HG03060 (cell line): ENCODE data around the gene MGLL.

Source experiments
- ATAC-seq: cut with Tn5 transposase; IDR thresholded peaks from one replicate; pipeline ENCODE4 v1.9.1; 2021; ENCODE audit warnings: low read depth, moderate number of reproducible peaks; ENCODE audit not compliant: unreplicated experiment

Gene MGLL

GRCh38 chr3:127815001-127815400 lies 7.3 kb downstream of the MGLL start:
- no peak for ATAC-seq

GRCh38 chr3:127814325-127814781 lies 8.0 kb downstream of the MGLL start:
- no peak for ATAC-seq

- no peak for ATAC-seq
Observed at GRCh38 chr3:127812151-127812550, 10.2 kb downstream of the MGLL start.

- ATAC-seq: no peak
Observed at GRCh38 chr3:127811717-127812116, 10.6 kb downstream of the MGLL start.

- no peak for ATAC-seq
Observed at GRCh38 chr3:127809611-127810010, 12.7 kb downstream of the MGLL start.

GRCh38 chr3:127809211-127809610 lies 13.1 kb downstream of the MGLL start:
- no peak for ATAC-seq

GRCh38 chr3:127808197-127808596 lies 14.1 kb downstream of the MGLL start:
- no peak for ATAC-seq

GRCh38 chr3:127805026-127805753 lies 17.1 kb downstream of the MGLL start:
- ATAC-seq: no peak

GRCh38 chr3:127804141-127804540 lies 18.2 kb downstream of the MGLL start:
- ATAC-seq: no peak

- ATAC-seq: no peak
Observed at GRCh38 chr3:127803619-127804018, 18.7 kb downstream of the MGLL start.

GRCh38 chr3:127802606-127803005 lies 19.7 kb downstream of the MGLL start:
- ATAC-seq: no peak

GRCh38 chr3:127801731-127802313 lies 20.5 kb downstream of the MGLL start:
- ATAC-seq: no peak

- ATAC-seq: no peak
Observed at GRCh38 chr3:127800508-127800907, 21.8 kb downstream of the MGLL start.

GRCh38 chr3:127799476-127800222 lies 22.7 kb downstream of the MGLL start:
- no peak for ATAC-seq

- no peak for ATAC-seq
Observed at GRCh38 chr3:127798716-127799115, 23.6 kb downstream of the MGLL start.

- ATAC-seq: no peak
Observed at GRCh38 chr3:127796831-127797150, 25.5 kb downstream of the MGLL start.

- no peak for ATAC-seq
Observed at GRCh38 chr3:127796045-127796830, 26.1 kb downstream of the MGLL start.

- no peak for ATAC-seq
Observed at GRCh38 chr3:127794972-127795371, 27.3 kb downstream of the MGLL start.

- ATAC-seq: no peak
Observed at GRCh38 chr3:127794402-127794801, 27.9 kb downstream of the MGLL start.

- ATAC-seq: no peak
Observed at GRCh38 chr3:127792541-127793292, 29.6 kb downstream of the MGLL start.
